H9 (cell line): ENCODE results near the gene GYG1. TPM values are rescaled to one million over a fixed set of nuclear protein-coding genes. Genes with fewer than 3 reads are reported as not detected.

Experiments used
- DNase-seq: peaks from one replicate; pipeline ENCODE4 v3.0.0-alpha.2; 2017
- H2AFZ ChIP-seq: one replicate; pipeline ENCODE4 v1.6.1; 2013; ENCODE audit warnings: mild to moderate bottlenecking, low read length, control low read depth, moderate library complexity
- H2AK5ac ChIP-seq: 2 replicates; pipeline ENCODE4 v1.6.1; 2013; ENCODE audit warnings: low read length, control low read depth, mixed read lengths; ENCODE audit not compliant: insufficient read length
- H2BK120ac ChIP-seq: one replicate; pipeline ENCODE4 v1.6.1; 2013; ENCODE audit warnings: low read depth, mild to moderate bottlenecking, low read length, control low read depth, inconsistent platforms; ENCODE audit not compliant: poor library complexity, severe bottlenecking
- H2BK12ac ChIP-seq: 2 replicates; pipeline ENCODE4 v1.6.1; 2013; ENCODE audit warnings: low read length, control low read depth, mixed read lengths, low read depth; ENCODE audit not compliant: insufficient read length
- H2BK15ac ChIP-seq: 2 replicates; pipeline ENCODE4 v1.6.1; 2013; ENCODE audit warnings: low read depth, low read length, control low read depth
- H2BK20ac ChIP-seq: one replicate; pipeline ENCODE4 v1.6.1; 2013; ENCODE audit warnings: low read depth, mild to moderate bottlenecking, low read length, control low read depth, inconsistent platforms; ENCODE audit not compliant: poor library complexity, severe bottlenecking
- H2BK5ac ChIP-seq: 2 replicates; pipeline ENCODE4 v1.6.1; 2013; ENCODE audit warnings: low read length, control low read depth, mixed read lengths; ENCODE audit not compliant: insufficient read length
- H3K14ac ChIP-seq: 2 replicates; pipeline ENCODE4 v1.6.1; 2013; ENCODE audit warnings: low read length, control low read depth; ENCODE audit not compliant: insufficient read depth
- H3K18ac ChIP-seq: 2 replicates; pipeline ENCODE4 v1.6.1; 2013; ENCODE audit warnings: low read depth, mild to moderate bottlenecking, mixed read lengths, low read length, control low read depth; ENCODE audit not compliant: insufficient read length
- H3K23ac ChIP-seq: 2 replicates; pipeline ENCODE4 v1.6.1; 2013; ENCODE audit warnings: low read length, control low read depth, mixed read lengths, low read depth; ENCODE audit not compliant: insufficient read length
- H3K23me2 ChIP-seq: 2 replicates; pipeline ENCODE4 v1.6.1; 2013; ENCODE audit warnings: low read depth, mild to moderate bottlenecking, mixed read lengths, low read length, control low read depth; ENCODE audit not compliant: insufficient read length, poor library complexity, severe bottlenecking
- H3K27ac ChIP-seq: 2 replicates; pipeline ENCODE4 v1.5.1; 2013; ENCODE audit warnings: low read length, control low read depth, mixed read lengths, low read depth; ENCODE audit not compliant: insufficient read length
- H3K27me3 ChIP-seq: 2 replicates; pipeline ENCODE4 v1.6.1; 2013; ENCODE audit warnings: low read length, control low read depth, inconsistent platforms; ENCODE audit not compliant: insufficient read depth
- H3K4ac ChIP-seq: 2 replicates; pipeline ENCODE4 v1.6.1; 2013; ENCODE audit warnings: low read depth, mild to moderate bottlenecking, control low read depth, inconsistent platforms, low read length, moderate library complexity
- H3K4me1 ChIP-seq: 2 replicates; pipeline ENCODE4 v1.6.1; 2013; ENCODE audit warnings: low read length, control low read depth, inconsistent platforms; ENCODE audit not compliant: insufficient read depth
- H3K4me2 ChIP-seq: 2 replicates; pipeline ENCODE4 v1.6.1; 2013; ENCODE audit warnings: low read length, control low read depth, mixed read lengths; ENCODE audit not compliant: insufficient read length, insufficient read depth
- H3K56ac ChIP-seq: 2 replicates; pipeline ENCODE4 v1.6.1; 2013; ENCODE audit warnings: low read depth, mild to moderate bottlenecking, mixed read lengths, low read length, control low read depth; ENCODE audit not compliant: insufficient read length
- H3K79me1 ChIP-seq: 2 replicates; pipeline ENCODE4 v1.6.1; 2013; ENCODE audit warnings: low read depth, mild to moderate bottlenecking, moderate library complexity, low read length, control low read depth, inconsistent platforms; ENCODE audit not compliant: insufficient read depth, poor library complexity, severe bottlenecking
- H3K79me2 ChIP-seq: 2 replicates; pipeline ENCODE4 v1.6.1; 2013; ENCODE audit warnings: low read length, control low read depth, inconsistent platforms; ENCODE audit not compliant: insufficient read depth
- H3K9ac ChIP-seq: 2 replicates; pipeline ENCODE4 v1.6.1; 2013; ENCODE audit warnings: low read length, control low read depth, mixed read lengths; ENCODE audit not compliant: insufficient read length; ENCODE audit errors: extremely low read depth
- H3K9me3 ChIP-seq: one replicate; pipeline ENCODE4 v1.6.1; 2013; ENCODE audit warnings: low read depth, low read length, inconsistent platforms; ENCODE audit not compliant: control insufficient read depth
- H3T11ph ChIP-seq: one replicate; pipeline ENCODE4 v1.6.1; 2013; ENCODE audit warnings: mild to moderate bottlenecking, low read length, control low read depth, inconsistent platforms
- H4K20me1 ChIP-seq: one replicate; pipeline ENCODE4 v1.6.1; 2013; ENCODE audit not compliant: control insufficient read depth, insufficient read length, insufficient read depth
- H4K5ac ChIP-seq: 2 replicates; pipeline ENCODE4 v1.6.1; 2013; ENCODE audit warnings: low read depth, mild to moderate bottlenecking, mixed read lengths, low read length, control low read depth; ENCODE audit not compliant: insufficient read length
- H4K8ac ChIP-seq: replicated peaks from 2 replicates; pipeline ENCODE4 v1.6.1; 2013; ENCODE audit warnings: low read length, control low read depth, mixed read lengths, low read depth; ENCODE audit not compliant: insufficient read length
- H4K91ac ChIP-seq: 2 replicates; pipeline ENCODE4 v1.6.1; 2013; ENCODE audit warnings: low read depth, mild to moderate bottlenecking, moderate library complexity, mixed read lengths, low read length, control low read depth; ENCODE audit not compliant: insufficient read length
- H3K27ac Mint-ChIP-seq, 3 experiments: 2 replicates in 2 of 3; 3 replicates in 1 of 3; pipeline ENCODE4 v1.8.0; 2020 to 2021; ENCODE audit warnings: mixed read lengths in 3 of 3, mild to moderate bottlenecking in 1 of 3, moderate library complexity in 1 of 3
- H3K27me3 Mint-ChIP-seq: 2 replicates; pipeline ENCODE4 v1.8.0; 2021; ENCODE audit warnings: low read depth, mild to moderate bottlenecking, moderate library complexity, mixed read lengths
- H3K36me3 Mint-ChIP-seq, 3 experiments: 2 replicates in 2 of 3; 3 replicates in 1 of 3; pipeline ENCODE4 v1.8.0; 2020 to 2021; ENCODE audit warnings: low read depth in 3 of 3, mixed read lengths in 3 of 3; ENCODE audit not compliant: insufficient read depth in 1 of 3
- H3K4me1 Mint-ChIP-seq, 2 experiments: 2 replicates each; pipeline ENCODE4 v1.8.0; 2020; ENCODE audit warnings: mixed read lengths in 2 of 2
- H3K4me3 Mint-ChIP-seq, 2 experiments: 2 replicates in 1 of 2; 3 replicates in 1 of 2; pipeline ENCODE4 v1.8.0; 2020 to 2021; ENCODE audit warnings: mild to moderate bottlenecking in 2 of 2, mixed read lengths in 2 of 2, moderate library complexity in 1 of 2
- H3K9me3 Mint-ChIP-seq, 2 experiments: 2 replicates in 1 of 2; 3 replicates in 1 of 2; pipeline ENCODE4 v1.8.0; 2020; ENCODE audit warnings: mild to moderate bottlenecking in 2 of 2, mixed read lengths in 2 of 2, moderate library complexity in 1 of 2
- WGBS: extraction: QIAGEN DNeasy Blood & Tissue Kit; methylation state at CpG from one replicate; pipeline ENCODE4 v1.1.7; 2013; ENCODE audit warnings: missing lambda C conversion rate, low lambda C conversion rate, mixed read lengths; ENCODE audit not compliant: insufficient read length; ENCODE audit errors: extremely low coverage; 5-methylcytosine and 5-hydroxymethylcytosine counted together
- long read RNA-seq: library from polyadenylated mRNA; unstranded; transcript quantifications from one replicate; pipeline ENCODE4 v2.0.0, GENCODE V29; 2020
- total RNA-seq: library from RNA; stranded (reverse); gene quantifications from 2 replicates; pipeline ENCODE4 v1.2.1, GENCODE V29; 2021
- TF ChIP-seq, protein P1 (sequence below): fragments of 200-600 bp; sonication (generic); conservative IDR thresholded peaks from 3 replicates; pipeline ENCODE4 v1.8.0; 2021; ENCODE audit warnings: antibody characterized with exemption, mild to moderate bottlenecking

Gene GYG1
- total RNA-seq, result 31.5 and 32.0 TPM in 2 replicates
- long read RNA-seq, transcript GYG1-210 (6 exons, 1,563 nt), result minor isoform, 15 of 239 reads
- long read RNA-seq, transcript GYG1-201 (7 exons, 1,890 nt), result major isoform, 205 of 239 reads
- long read RNA-seq, partial matches to known transcripts, result 4 of 239 reads
- long read RNA-seq, other reads (novel, unspliced or antisense), result 12 of 239 reads

DNA sequence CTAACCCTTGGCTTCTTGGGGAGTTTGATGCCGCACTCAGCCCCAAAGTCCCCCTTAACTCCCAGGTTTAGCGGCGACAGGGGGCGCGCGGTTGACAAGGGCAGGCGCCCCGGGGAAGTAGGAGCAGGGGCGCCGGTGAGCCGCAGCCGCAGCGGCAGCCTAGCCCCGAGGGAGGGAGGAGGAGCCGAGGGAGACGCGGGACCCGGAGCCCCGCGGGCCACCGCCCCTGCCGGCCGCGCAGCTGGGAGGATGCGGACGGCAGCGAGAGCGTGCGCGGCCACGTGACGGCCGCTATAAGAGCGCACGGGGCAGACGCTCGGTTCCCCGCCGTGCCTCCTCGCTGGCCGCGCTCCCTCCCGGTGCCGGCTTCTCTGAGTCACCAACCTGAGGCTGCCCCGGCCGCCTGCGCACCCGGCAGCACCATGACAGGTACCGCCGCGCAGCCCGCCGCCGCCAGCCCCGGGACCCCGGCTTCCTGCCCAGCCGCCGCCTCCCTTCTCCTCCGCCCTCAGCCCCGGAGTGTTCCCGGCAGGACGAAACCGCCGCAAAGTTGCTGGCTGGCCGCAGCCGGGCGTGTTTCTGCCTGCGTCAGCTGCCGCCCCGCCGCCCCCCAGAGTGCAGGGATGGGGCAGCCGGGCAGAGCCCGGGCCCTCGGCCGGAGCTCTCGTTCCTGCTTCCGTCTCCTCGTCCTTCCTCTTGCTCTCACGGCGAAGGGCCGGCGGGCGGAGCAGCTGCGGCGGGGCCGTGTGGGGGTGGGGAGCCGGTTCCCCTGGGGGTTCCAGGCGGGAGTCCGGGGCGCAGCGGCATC is at the start of gene GYG1:
GYG1 (plus strand) TSS at position 322 of the 808 bp plus-strand sequence; CDS start at position 423, 101 bp downstream.
- Histone ChIP-seq H3K4me1 (peaks cover 3% of the 10 kb centered on the region), H3K27me3 (no peaks in the 10 kb centered on the region; the same call in 1 of the 2 replicates), H3K79me1 (no peaks in the 10 kb centered on the region), H3T11ph (no peak within 1 kb of the TSS), H3K79me2 (peaks cover 2% of the 10 kb centered on the region; the same call in 1 of the 2 replicates), H3K18ac (peak within 1 kb of the TSS; percentile 56), H3K14ac (peak within 1 kb of the TSS; percentile 34), H4K5ac (no peak within 1 kb of the TSS), H2BK120ac (no peak within 1 kb of the TSS), H3K4me2 (peak within 1 kb of the TSS; percentile 41), H2BK20ac (no peak within 1 kb of the TSS), H2AK5ac (no peak within 1 kb of the TSS), H2BK5ac (no peak within 1 kb of the TSS), H4K8ac (no peak within 1 kb of the TSS), H3K9ac (no peak within 1 kb of the TSS), H2BK15ac (no peak within 1 kb of the TSS), H3K23ac (no peak within 1 kb of the TSS), H3K9me3 (no peaks in the 10 kb centered on the region), H3K56ac (no peak within 1 kb of the TSS), H4K91ac (no peak within 1 kb of the TSS), H2AFZ (peak within 1 kb of the TSS; percentile 24), H2BK12ac (no peak within 1 kb of the TSS), H3K23me2 (peaks cover 4% of the 10 kb centered on the region), H3K27ac (no peak within 1 kb of the TSS), H4K20me1 (no peaks in the 10 kb centered on the region), H3K4ac (no peak within 1 kb of the TSS)
- Mint-ChIP-seq H3K4me1 (peaks cover 19 to 24% of the 10 kb centered on the region in 2 experiments), H3K27ac (no peak within 1 kb of the TSS; a peak in 1 of 7 replicates), H3K4me3 (peak within 1 kb of the TSS; percentile 70 to 78), H3K36me3 (peaks cover 2 to 15% (median 14%) of the 10 kb centered on the region in 3 experiments; a peak in 4 of 7 replicates), H3K27me3 (peaks cover 18% of the 10 kb centered on the region), H3K9me3 (no peaks in the 10 kb centered on the region)
- TF ChIP-seq, protein P1, sequence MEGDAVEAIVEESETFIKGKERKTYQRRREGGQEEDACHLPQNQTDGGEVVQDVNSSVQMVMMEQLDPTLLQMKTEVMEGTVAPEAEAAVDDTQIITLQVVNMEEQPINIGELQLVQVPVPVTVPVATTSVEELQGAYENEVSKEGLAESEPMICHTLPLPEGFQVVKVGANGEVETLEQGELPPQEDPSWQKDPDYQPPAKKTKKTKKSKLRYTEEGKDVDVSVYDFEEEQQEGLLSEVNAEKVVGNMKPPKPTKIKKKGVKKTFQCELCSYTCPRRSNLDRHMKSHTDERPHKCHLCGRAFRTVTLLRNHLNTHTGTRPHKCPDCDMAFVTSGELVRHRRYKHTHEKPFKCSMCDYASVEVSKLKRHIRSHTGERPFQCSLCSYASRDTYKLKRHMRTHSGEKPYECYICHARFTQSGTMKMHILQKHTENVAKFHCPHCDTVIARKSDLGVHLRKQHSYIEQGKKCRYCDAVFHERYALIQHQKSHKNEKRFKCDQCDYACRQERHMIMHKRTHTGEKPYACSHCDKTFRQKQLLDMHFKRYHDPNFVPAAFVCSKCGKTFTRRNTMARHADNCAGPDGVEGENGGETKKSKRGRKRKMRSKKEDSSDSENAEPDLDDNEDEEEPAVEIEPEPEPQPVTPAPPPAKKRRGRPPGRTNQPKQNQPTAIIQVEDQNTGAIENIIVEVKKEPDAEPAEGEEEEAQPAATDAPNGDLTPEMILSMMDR, result peak; percentile 49
- peak; percentile 85 for DNase-seq
- WGBS, result no CpG with 5 or more reads among the region's 91 CpGs
